Activated CD8-positive, alpha-beta memory T cell treated with anti-CD3 and anti-CD28 coated beads, Interleukin-2, amount 50 U/mL, for 1 hour (primary cell): ENCODE data around the gene ELMO2.
"Not testable (repeated sequence)": the region's sequence is repeated elsewhere in the genome, so short reads cannot be mapped to it uniquely, and the experiment has no call there.

Experiments
- DNase-seq: peaks from one replicate; pipeline ENCODE4 v3.0.0-alpha.2; 2020; ENCODE audit errors: extremely low read depth

ELMO2 gene

DNA sequence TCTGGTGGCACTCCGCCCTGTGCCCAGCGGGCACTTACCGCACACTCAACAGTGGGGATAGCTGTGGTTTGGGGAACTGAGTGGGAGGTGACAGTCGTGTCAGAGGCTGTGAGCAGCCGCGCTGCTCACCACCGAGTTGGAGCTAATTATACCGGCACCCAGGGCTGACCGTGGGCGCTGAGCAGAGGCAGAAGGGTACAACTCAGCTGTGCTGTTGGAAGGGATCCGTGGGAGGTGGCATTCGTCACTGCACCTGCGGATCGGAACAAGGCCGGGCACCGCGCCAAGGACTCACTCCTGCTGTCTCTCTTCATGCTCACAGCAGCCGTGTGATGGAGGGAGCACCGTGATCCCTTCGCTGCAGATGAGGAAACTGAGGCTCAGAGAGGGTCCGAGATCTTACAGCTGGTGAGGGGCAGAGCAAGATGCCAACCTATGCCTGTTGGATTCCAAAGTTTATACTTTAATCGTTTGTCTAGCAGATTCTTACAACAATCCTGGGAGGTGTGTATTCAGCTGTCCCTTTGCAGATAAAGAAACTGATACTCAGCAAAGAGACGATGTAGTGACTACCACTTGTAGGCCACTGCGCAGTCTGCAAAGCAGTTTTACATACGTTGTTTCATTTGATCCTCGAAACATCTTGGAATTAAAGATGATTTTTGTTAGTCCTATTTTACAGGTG, 713 bp upstream of the ELMO2 start:
- DNase-seq = peak; percentile 63

GRCh38 chr20:46402331-46402811, 4.0 kb downstream of the ELMO2 start:
- DNase-seq = no peak

GRCh38 chr20:46401478-46401860, 4.9 kb downstream of the ELMO2 start:
- no peak for DNase-seq

DNA sequence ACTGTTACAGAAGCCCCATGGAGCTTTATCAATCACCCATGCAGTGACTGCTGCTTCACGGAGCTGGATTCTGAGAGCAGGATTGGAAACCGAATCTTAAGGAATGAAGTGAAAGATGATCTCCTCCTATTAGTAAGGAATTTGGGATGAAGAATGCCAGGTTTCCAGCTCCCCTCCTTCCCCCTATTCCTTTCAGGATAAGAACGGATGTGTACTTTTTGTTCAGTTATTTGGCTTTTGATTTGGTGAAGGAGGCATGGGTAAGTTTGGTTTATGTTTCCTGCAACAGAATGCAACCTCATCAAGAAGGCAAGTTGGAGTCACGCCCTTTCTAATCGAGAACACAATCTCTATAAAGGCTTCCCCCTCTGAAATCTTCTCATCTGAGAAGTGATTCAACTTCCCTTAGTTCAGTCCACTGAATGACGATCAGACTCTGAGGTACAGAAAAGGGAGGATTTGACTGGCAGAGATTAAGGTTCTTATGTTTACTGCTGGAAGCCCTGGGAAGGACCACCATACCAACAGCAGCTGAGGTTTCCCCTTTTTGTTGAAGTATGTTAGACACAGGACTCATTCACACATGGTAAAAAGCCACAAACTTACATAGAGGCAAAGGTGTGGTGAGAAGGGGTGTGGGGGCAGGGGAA, 5.5 kb downstream of the ELMO2 start:
- peak; percentile 18 for DNase-seq

DNA sequence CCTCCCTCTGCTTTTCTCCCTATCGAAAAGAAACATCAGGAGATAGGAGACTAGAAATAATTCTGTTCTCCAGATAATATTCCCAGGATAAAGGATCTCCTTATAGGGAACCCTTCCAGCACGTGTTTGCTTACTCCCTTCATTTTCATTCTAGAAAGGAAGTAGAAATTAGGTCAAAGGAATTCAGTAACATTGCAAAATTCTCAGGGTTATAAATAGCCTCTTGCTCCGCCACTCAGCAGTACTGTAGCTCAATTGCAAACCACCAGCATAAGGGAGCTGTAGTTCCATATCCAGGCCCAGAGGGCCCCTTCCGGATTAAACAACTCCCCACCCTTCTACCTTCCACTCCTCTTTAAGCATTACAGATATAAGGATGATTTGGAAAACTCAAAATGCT, 6.2 kb downstream of the ELMO2 start:
- DNase-seq = no peak

GRCh38 chr20:46399401-46399800, 7.0 kb downstream of the ELMO2 start:
- no peak for DNase-seq

GRCh38 chr20:46398963-46399362, 7.5 kb downstream of the ELMO2 start:
- DNase-seq = no peak

GRCh38 chr20:46396052-46396740, 10.2 kb downstream of the ELMO2 start:
- DNase-seq = no peak

DNA sequence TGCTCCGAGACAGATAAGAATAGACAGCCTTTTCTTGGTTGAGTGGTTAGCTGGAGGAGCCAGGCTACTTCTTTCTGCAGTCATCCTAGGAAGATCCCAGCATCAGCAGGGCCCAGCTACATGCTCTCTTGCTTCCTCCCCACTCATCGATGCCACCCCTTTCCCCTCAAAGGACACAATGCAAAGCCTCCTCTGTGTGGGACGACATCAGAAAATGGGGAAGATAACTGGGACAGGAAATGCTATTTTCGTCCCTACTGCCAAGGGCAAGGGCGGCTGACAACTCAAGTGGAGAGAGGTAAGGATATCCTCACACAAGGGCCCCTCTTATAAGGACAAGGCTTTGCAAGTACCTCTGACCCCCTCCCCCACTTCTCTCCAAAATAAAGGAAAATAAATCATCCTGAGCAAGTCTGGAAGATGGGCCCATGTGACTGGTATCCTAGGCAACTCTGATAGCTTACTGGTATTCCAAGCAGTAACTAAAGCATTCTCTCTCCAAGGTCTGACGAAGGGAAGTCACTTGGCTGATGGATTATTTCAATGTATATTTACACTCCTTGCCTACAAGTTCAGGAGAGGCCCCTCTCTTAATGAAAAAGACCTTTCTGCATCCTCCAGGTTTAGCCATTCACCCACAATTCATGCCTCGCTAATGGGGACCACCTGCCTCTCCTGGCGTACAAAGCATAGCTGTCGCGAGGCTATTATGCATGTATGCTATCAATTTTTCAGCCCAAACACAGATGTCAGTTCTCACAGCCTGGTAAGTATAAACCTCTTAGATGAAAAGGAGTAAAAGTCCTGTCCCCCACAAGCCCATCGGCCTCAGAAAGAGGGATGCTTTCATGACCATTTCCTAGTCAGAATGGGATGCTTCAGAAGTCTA, 11.3 kb downstream of the ELMO2 start:
- no peak for DNase-seq

DNA sequence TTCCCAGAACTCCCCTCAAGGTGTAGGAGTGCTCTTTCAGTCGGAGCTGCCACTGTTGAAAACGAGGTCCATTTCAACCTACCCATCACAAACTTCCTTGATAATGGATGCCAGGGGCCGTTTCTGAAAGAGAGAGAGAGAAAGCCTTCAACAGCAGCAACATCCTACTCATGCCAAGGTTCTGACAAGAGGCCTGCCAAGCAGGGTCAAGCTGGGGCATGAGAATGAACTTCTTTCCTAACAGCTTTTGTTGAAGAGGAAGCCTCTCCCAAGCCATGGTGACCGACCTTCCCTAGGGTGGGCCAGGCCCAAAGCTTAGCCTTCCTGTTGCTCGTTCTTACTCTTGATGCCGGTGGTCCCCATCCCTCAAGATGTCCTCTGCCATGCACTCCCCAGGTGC, 12.4 kb downstream of the ELMO2 start:
- no peak for DNase-seq

DNA sequence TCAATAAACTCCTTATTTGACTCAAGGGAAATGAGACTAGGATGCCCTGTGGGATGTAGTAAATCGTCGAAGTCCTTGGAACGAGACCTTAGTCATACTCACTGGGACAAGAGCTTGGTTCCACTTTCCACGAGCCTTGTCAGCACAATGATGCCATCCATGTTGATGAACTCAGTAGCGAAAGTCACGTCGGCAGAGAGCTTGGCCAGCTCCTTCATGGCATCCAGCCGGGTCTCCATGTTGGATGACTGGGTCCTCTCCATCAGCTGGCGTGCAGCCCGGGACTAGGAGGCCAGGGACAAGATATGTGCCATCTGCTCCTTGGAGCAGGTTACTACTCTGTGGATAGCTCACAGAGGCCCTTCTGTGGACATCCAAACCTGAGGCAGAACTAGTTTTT, 17.5 kb downstream of the ELMO2 start:
- DNase-seq = no peak

- no peak for DNase-seq
These were observed 18.1 kb downstream of the ELMO2 start for GRCh38 chr20:46388201-46388836.

DNA sequence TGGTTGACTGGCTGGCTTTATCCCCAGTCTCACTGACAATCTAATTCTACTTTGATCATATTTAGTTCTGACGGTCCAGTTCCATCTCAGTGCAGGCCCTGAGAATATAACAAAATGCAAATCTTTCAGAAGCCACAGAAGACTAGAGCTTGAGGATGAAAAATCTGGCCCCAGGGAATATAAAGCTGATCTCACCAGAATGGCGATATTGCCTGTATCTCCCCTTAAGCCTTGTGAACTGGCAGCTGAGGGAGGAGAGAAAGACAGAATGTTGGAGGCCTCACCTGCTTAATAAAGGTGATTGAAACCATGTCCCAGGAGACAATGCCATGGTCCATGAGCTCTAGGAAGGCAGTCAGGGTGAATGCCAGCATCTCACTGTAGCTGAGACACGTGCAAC, 19.4 kb downstream of the ELMO2 start:
- not testable (repeated sequence) for DNase-seq

DNA sequence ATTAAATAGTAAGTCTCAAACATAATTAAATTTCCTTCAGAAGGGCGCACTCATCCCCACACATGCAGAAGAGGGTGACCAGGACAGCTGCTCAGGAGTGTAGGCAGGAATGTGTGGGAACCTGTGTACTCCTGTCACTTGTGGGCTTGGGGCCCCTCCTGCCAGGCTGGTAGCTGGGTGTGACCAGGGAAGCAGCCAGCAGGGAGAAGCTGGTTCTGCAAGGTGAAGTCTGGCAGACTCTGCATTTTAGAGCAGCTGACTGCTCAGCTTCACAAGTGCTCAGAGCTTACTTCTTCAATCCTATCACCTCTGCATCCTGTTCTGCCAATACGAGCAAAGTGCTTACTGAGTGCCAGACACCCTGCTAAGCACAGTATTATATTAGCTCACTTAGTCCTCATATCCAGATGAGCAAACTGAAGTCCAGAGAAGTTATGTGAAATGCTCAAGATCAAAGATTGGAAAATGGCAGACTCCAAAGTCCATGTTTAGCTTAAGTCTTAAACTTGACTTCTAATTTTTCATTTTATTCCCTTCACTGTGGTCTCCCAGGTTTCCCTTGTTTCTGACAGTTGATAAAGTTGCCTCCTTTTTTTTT, 27.9 kb downstream of the ELMO2 start:
- DNase-seq = no peak

DNA sequence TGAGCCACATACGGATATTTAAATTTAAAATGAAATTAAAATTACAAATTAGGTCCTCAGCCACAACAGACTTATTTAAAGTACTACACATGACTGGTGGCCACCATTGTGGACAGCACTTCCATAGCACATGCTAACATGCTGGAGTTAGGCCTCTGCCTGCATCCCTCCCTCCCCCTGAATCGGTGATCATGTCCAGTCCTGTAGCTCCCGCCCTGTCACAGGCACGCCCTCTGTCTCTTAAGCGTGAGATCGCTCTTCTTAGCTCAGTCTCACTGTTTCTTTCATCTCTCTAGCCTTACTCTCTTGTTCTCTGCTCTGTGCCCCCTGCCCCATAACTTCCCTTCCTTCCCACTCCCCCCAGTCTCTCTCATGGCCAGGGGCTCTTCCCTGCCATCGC, 28.9 kb downstream of the ELMO2 start:
- no peak for DNase-seq

DNA sequence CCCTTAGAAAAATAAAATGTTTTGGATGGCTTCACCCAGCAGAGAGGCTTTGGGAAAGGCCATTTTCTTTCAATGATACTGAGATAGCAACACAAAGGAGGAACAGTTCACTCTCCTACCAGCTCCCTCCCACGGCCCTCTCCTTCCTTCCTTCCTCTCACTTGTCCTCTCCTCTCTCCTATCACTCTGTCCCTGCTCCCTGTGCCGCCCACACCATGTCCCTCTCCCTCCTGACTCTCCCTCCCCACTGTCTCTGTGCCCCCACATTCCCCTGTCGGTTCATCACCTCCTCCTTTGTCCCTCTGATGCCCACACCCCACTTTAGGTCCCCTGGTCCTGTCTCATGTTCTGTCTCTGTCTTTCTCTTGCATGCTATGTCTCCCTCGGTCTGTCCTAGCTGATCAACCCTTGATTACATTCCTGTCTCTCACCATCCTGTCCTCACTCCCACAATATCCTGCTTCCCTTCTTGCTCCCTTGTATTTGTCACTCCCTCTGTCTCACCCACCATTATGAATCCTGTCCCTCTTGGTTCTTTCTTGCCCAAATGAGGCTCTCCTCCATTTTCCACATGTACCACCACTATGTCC, 30.1 kb downstream of the ELMO2 start:
- DNase-seq = no peak

DNA sequence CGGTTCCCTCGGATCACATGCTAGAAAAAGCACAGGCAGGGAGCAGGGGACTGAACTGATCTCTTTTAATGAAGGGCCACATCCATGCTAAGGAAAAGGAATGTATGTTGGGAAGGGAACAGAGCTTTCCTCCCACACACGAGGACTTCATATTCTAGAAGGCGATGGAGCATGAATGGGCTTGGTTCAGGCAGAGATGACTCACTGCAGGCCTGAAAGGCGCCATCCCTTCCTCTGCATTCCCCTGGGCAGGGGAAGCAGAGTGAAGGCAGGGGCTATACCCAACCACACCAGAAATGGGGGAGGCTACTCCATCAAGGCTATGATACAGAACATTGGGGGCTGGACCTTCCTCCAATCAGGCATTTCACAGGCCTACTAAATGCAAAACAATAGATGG, 30.6 kb downstream of the ELMO2 start:
- no peak for DNase-seq

DNA sequence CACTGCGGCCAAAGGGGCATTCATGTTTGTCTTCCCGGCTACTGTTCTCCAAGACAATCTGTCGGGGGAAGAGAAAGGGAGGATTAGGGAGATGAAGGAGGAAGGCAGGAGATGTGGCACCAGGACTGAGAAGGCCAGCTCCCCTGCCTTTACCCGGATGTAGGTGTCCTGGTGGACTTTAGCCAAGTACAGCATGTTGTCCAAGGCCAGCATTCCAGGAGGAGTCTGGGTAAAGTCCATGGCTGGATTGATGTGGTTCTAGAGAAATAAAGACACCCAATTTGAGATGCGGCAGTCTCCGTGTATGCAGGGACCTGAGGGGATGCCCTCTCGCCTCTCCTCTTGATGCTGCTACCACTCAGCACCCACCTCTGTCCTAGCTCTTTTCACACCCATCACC, 32.0 kb downstream of the ELMO2 start:
- DNase-seq = no peak

DNA sequence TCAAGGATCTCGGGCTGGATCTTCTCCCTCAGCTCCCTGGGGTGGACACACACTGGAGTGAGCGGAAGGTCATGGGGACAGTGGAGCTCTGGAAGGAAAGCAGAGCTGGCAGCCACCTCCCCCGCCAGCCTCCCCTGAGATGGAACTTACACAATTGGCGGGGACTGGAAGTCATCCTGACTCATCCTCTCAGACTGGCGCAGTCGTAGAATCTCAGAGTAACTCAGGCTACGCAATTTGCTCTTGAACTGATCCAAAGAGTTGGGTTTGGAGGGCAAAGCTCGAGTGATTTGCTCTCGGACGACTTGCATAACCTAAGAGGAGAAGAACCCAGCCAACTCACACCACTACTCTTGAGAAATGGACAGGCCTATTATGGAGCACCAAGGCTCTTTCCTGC, 34.8 kb downstream of the ELMO2 start:
- no peak for DNase-seq

- DNase-seq = no peak
These were observed 37.5 kb downstream of the ELMO2 start for GRCh38 chr20:46368902-46369268.
